Measurements from ENCODE around the gene HAUS1. TPM values are rescaled to one million over a fixed set of nuclear protein-coding genes. Genes with fewer than 3 reads are reported as not detected.
A peak's percentile ranks its signal among the peaks of the same experiment; 100 is the strongest.

The HAUS1 gene
- total and polyA plus RNA-seq, 2 of the 4 experiments (the other 2 are of a cell fraction): 25.3 to 33.4 TPM

- H3K9ac ChIP-seq (ENCODE audit: low read depth, low read length): peak overlapping the region; percentile 97
- H3K4me3 ChIP-seq (ENCODE audit: insufficient read depth, low read depth, low read length): peak overlapping the region; percentile 91
- H2BK120ac ChIP-seq (ENCODE audit: low read depth, low read length): peak overlapping the region; percentile 29
- WGBS, 2 experiments (ENCODE audit: extremely low coverage in 2 of 2, insufficient read length in 1 of 2): 0% methylated on average over 6 of the region's 8 CpGs; no CpG with 5 or more reads in 1 of the 2 experiments
- H2BK5ac ChIP-seq (ENCODE audit: low read depth, low read length, poor library complexity, severe bottlenecking): peak overlapping the region; percentile 89
- no peaks in the 10 kb centered on the region for H3K27me3 ChIP-seq (ENCODE audit: control insufficient read depth, insufficient read depth, low read length)
- TF ChIP-seq FOS (IDR thresholded peaks at IDR 0.05; ENCODE audit: low read depth, low read length) (no peak), SMC3 (IDR thresholded peaks at IDR 0.05; ENCODE audit: low read depth, low read length) (no peak), MXI1 (IDR thresholded peaks at IDR 0.05; ENCODE audit: borderline replicate concordance, low read depth, low read length) (no peak), CEBPB (IDR thresholded peaks at IDR 0.05; ENCODE audit: low read depth, low read length) (no peak), RFX5 (IDR thresholded peaks at IDR 0.05; ENCODE audit: low read depth, low read length) (no peak), POLR2A (IDR thresholded peaks at IDR 0.05; ENCODE audit: low read depth, low read length) (no peak), USF2 (IDR thresholded peaks at IDR 0.05; ENCODE audit: low read depth, low read length) (no peak), MAZ (IDR thresholded peaks at IDR 0.05; ENCODE audit: borderline replicate concordance, low read depth, low read length) (no peak), ELK1 (IDR thresholded peaks at IDR 0.05; ENCODE audit: borderline replicate concordance, low read depth, low read length) (no peak), RCOR1 (IDR thresholded peaks at IDR 0.05; ENCODE audit: insufficient replicate concordance, low read length) (no peak), NFE2L2 (IDR thresholded peaks at IDR 0.05; ENCODE audit: low read depth, low read length) (no peak), RAD21 (IDR thresholded peaks at IDR 0.05; ENCODE audit: low read length) (no peak), CHD1 (IDR thresholded peaks at IDR 0.05; ENCODE audit: low read depth, low read length) (no peak), MAFK (IDR thresholded peaks at IDR 0.05; ENCODE audit: low read depth, low read length) (no peak), BHLHE40 (IDR thresholded peaks at IDR 0.05; ENCODE audit: low read depth, low read length) (no peak)
- TF ChIP-seq, protein P1, sequence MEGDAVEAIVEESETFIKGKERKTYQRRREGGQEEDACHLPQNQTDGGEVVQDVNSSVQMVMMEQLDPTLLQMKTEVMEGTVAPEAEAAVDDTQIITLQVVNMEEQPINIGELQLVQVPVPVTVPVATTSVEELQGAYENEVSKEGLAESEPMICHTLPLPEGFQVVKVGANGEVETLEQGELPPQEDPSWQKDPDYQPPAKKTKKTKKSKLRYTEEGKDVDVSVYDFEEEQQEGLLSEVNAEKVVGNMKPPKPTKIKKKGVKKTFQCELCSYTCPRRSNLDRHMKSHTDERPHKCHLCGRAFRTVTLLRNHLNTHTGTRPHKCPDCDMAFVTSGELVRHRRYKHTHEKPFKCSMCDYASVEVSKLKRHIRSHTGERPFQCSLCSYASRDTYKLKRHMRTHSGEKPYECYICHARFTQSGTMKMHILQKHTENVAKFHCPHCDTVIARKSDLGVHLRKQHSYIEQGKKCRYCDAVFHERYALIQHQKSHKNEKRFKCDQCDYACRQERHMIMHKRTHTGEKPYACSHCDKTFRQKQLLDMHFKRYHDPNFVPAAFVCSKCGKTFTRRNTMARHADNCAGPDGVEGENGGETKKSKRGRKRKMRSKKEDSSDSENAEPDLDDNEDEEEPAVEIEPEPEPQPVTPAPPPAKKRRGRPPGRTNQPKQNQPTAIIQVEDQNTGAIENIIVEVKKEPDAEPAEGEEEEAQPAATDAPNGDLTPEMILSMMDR (conservative IDR thresholded peaks at IDR 0.05; ENCODE audit: low read depth, low read length): no peak
- BruUV-seq (replicated peaks): no TSS peak
- ChIA-PET POLR2A (ENCODE audit: unreplicated experiment) (no interaction called here), CTCF (no interaction called here)
- peak overlapping the region; percentile 92 for H3K56ac ChIP-seq (ENCODE audit: extremely low read depth, insufficient read depth, low read length)
- H3K4me1 ChIP-seq (ENCODE audit: control insufficient read depth, insufficient read depth, low read length): peaks cover 3% of the 10 kb centered on the region
- H2AK5ac ChIP-seq (ENCODE audit: low read depth, low read length): peak overlapping the region; percentile 92
- peak overlapping the region; percentile 95 for H3K23ac ChIP-seq (ENCODE audit: low read depth, low read length)
- 0 out of 2 replicates have a peak, but pooled peaks cover 3% of the 10 kb centered on the region for H3K9me1 ChIP-seq (ENCODE audit: insufficient read depth, low read length)
- intact Hi-C loops (cut with micrococcal nuclease): no loop called here
- peak overlapping the region; percentile 99 for H3K14ac ChIP-seq (replicated peaks; ENCODE audit: low read depth, low read length)
- H2BK20ac ChIP-seq (ENCODE audit: low read depth, low read length): no peak overlapping the region
- peak overlapping the region; percentile 96 for H4K91ac ChIP-seq (ENCODE audit: insufficient read depth, low read depth, low read length)
- no peak for DNase-seq
- in situ Hi-C loops (cut with MboI; ENCODE audit: low sequenced_read_pairs): no loop called here
- peak overlapping the region; percentile 95 for H3K27ac ChIP-seq (ENCODE audit: insufficient read depth, low read length)
- H3K9me3 ChIP-seq (ENCODE audit: control insufficient read depth, insufficient read depth, low read length): no peaks in the 10 kb centered on the region
- H3K36me3 ChIP-seq (ENCODE audit: control insufficient read depth, insufficient read depth, low read length): peaks cover 16% of the 10 kb centered on the region
- H2AFZ ChIP-seq (replicated peaks; ENCODE audit: low read length, poor library complexity): peak overlapping the region; percentile 94
- H2AK9ac ChIP-seq (replicated peaks; ENCODE audit: low read depth, low read length, poor library complexity): peak overlapping the region; percentile 99
- peaks cover 12 to 20% of the 10 kb centered on the region in 2 experiments for H3K79me1 ChIP-seq (ENCODE audit: low read depth in 1 of 2, low read length in 2 of 2)
- peaks cover 33% of the 10 kb centered on the region for H4K20me1 ChIP-seq (ENCODE audit: insufficient read depth, low read length)
- no peak overlapping the region for H2BK15ac ChIP-seq (ENCODE audit: low read depth, low read length)
- peak overlapping the region; percentile 94 for H3K4me2 ChIP-seq (ENCODE audit: low read depth, low read length)
- peak overlapping the region; percentile 96 for H3K4ac ChIP-seq (ENCODE audit: low read depth, low read length)
- peak overlapping the region; percentile 83 for H4K5ac ChIP-seq (ENCODE audit: low read depth, low read length)
- ATAC-seq (ENCODE audit: low read depth): peak; percentile 1; the same call in 1 of the 2 replicates
- peak overlapping the region; percentile 87 to 98 for H4K8ac ChIP-seq (ENCODE audit: low read depth in 2 of 2, low read length in 2 of 2)
- dilution Hi-C loops (cut with HindIII; ENCODE audit: low sequenced_read_pairs, unreplicated experiment): no loop called here
- H3K18ac ChIP-seq (ENCODE audit: low read depth, low read length): peak overlapping the region; percentile 36; the same call in 1 of the 2 replicates
Measured at GRCh38 chr18:46097431-46097800, 6.8 kb upstream of the HAUS1 start.

All from IMR-90 (cell line).